Glomerular visceral epithelial cell (primary cell): ENCODE results near the gene RHBDF1.
A peak's percentile ranks its signal among the peaks of the same experiment; 100 is the strongest.
"Not testable (repeated sequence)": the region's sequence is repeated elsewhere in the genome, so short reads cannot be mapped to it uniquely, and the experiment has no call there.

Experiments used
- DNase-seq: peaks from one replicate; pipeline ENCODE4 v3.0.0-alpha.2; 2016; ENCODE audit errors: extremely low spot score

RHBDF1 gene

GRCh38 chr16:59440-60059 is 12.9 kb downstream of the RHBDF1 start:
- no peak for DNase-seq

- DNase-seq = no peak
Observed at GRCh38 chr16:58491-59439, 13.7 kb downstream of the RHBDF1 start.

GRCh38 chr16:57711-58110 is 14.7 kb downstream of the RHBDF1 start:
- no peak for DNase-seq

- DNase-seq = no peak
Observed at GRCh38 chr16:56231-56927, 16.1 kb downstream of the RHBDF1 start.

- DNase-seq = no peak
Observed at GRCh38 chr16:55571-56136, 16.8 kb downstream of the RHBDF1 start.

GRCh38 chr16:54237-54581 is 18.2 kb downstream of the RHBDF1 start:
- DNase-seq = no peak

GRCh38 chr16:53346-54236 is 18.8 kb downstream of the RHBDF1 start, which contains the start of the genes POLR3K and SNRNP25:
Gene POLR3K (minus strand): TSS chr16:53608. CDS start chr16:53586, 22 bp downstream.
Gene SNRNP25 (plus strand): TSS chr16:53828. CDS start chr16:54017, 189 bp downstream.
- peak; percentile 97 for DNase-seq

GRCh38 chr16:50769-51591 is 21.5 kb downstream of the RHBDF1 start:
- DNase-seq = no peak

- no peak for DNase-seq
Observed at GRCh38 chr16:47234-47633, 25.2 kb downstream of the RHBDF1 start.

- DNase-seq = not testable (repeated sequence)
Observed at GRCh38 chr16:46510-46909, 25.9 kb downstream of the RHBDF1 start.

GRCh38 chr16:45454-45853 is 27.0 kb downstream of the RHBDF1 start:
- DNase-seq = no peak

GRCh38 chr16:44655-45054 is 27.8 kb downstream of the RHBDF1 start:
- DNase-seq = no peak

GRCh38 chr16:43294-43693 is 29.1 kb downstream of the RHBDF1 start:
- DNase-seq = no peak

- DNase-seq = no peak
Observed at GRCh38 chr16:42691-43090, 29.7 kb downstream of the RHBDF1 start.

GRCh38 chr16:42069-42457 is 30.4 kb downstream of the RHBDF1 start:
- DNase-seq = no peak

- no peak for DNase-seq
Observed at GRCh38 chr16:41439-42068, 30.9 kb downstream of the RHBDF1 start.

- DNase-seq = peak; percentile 41
Observed at GRCh38 chr16:38941-39892, 33.2 kb downstream of the RHBDF1 start.

- not testable (repeated sequence) for DNase-seq
Observed at GRCh38 chr16:38206-38605, 34.2 kb downstream of the RHBDF1 start.

- DNase-seq = no peak
Observed at GRCh38 chr16:37511-37910, 34.9 kb downstream of the RHBDF1 start.
